Left lung (tissue), 10 donors: ENCODE results near the gene IP6K3. TPM values are rescaled to one million over a fixed set of nuclear protein-coding genes. Genes with fewer than 3 reads are reported as not detected.

Experiments used
- ATAC-seq: fragments of 200-7000 bp; cut with Tn5 transposase; one replicate; pipeline ENCODE4 v1.9.1; 2020; ENCODE audit warnings: moderate library complexity
- DNase-seq, 4 donors: peaks; one replicate each; pipeline ENCODE4 v3.0.0-alpha.2; 2013 to 2020
- H3K27ac ChIP-seq, 2 donors: fragments of 200-600 bp; sonication (generic) in 1 of 2; one replicate each; pipeline versions ENCODE4 v1.5.0 to v1.8.0; 2020 to 2021
- H3K27me3 ChIP-seq, 2 donors: fragments of 200-600 bp; sonication (generic) in 1 of 2; one replicate each; pipeline versions ENCODE4 v1.5.0 to v1.8.0; 2020 to 2021
- H3K36me3 ChIP-seq, 2 donors: fragments of 200-600 bp; sonication (generic) in 1 of 2; one replicate each; pipeline versions ENCODE4 v1.5.0 to v1.8.0; 2020 to 2021
- H3K4me1 ChIP-seq, 2 donors: fragments of 200-600 bp; one replicate each; pipeline ENCODE4 v1.8.0; 2021
- H3K4me3 ChIP-seq, 2 donors: fragments of 200-600 bp; sonication (generic) in 1 of 2; one replicate each; pipeline versions ENCODE4 v1.5.0 to v1.8.0; 2020 to 2021; ENCODE audit warnings: mild to moderate bottlenecking in 1 of 2
- H3K9me3 ChIP-seq, 2 donors: fragments of 200-600 bp; sonication (generic) in 1 of 2; one replicate each; pipeline versions ENCODE4 v1.5.0 to v1.8.0; 2020 to 2021
- intact Hi-C, 2 donors: fragments of 100-400 bp; cut with DNase I; formaldehyde crosslinking; loops; one replicate each; pipeline versions ENCODE4 v1.11.2 to v1.14.2; 2022
- polyA plus RNA-seq, 6 donors: library from polyadenylated mRNA; unstranded; fragments of 120-200 nt; gene quantifications; one replicate each; pipeline ENCODE4 v1.2.1, GENCODE V29; 2013; ENCODE audit not compliant: insufficient read length in 6 of 6
- total RNA-seq, 2 donors: library from RNA; stranded (reverse); fragmentation: NEBNext Ultra II Directional; extraction: Animal tissue kit (Norgen Biotek cat#: 25700); gene quantifications; one replicate each; pipeline ENCODE4 v1.2.1, GENCODE V29; 2021
- TF ChIP-seq, protein P1 (sequence below), 2 donors: fragments of 200-600 bp; sonication (generic) in 1 of 2; IDR thresholded peaks; one replicate each; pipeline versions ENCODE4 v1.5.0 to v1.8.0; 2021; ENCODE audit warnings: antibody characterized with exemption in 2 of 2
- donor health status: DM: no; HTN: yes; CAD: no.
- donor health status: DM: no; HTN: no; CAD: no.

IP6K3 gene
- total and polyA plus RNA-seq, 8 donors, result 0.87 to 5.4 (median 3.3) TPM

DNA sequence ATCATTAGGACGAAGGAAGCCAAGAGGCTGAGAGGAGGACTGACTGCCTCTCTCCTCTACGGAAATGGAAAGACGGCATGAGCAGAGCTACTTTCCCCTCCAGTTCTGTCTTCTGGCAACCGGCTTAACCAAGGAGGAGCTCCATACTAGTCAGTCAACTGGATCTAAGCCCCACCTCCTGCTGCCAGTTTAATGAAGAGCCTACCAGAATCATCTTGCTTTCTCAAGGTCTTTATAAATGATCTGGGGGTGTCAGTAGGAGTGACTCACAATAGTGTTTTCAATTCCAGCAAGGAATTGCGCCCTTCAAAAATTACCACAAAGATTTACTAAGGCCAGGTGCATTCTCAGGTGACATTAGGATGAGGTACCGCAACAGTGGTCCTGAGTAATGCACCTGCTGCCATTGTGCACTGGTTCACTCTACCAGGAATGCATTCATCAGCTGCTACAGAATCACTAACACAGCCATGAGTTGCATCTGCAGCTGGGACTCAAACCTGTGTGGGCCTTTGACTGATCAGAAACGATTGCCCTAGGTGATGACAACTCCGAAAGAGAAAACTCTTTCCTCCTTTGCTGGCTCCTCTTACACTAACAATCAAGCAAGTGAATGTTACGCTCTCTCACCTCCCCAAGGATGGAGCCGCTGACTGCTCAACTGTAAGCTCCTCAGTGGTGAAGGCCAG lies 38.0 kb downstream of the IP6K3 start:
- H3K27ac ChIP-seq, result no peak overlapping the region

DNA sequence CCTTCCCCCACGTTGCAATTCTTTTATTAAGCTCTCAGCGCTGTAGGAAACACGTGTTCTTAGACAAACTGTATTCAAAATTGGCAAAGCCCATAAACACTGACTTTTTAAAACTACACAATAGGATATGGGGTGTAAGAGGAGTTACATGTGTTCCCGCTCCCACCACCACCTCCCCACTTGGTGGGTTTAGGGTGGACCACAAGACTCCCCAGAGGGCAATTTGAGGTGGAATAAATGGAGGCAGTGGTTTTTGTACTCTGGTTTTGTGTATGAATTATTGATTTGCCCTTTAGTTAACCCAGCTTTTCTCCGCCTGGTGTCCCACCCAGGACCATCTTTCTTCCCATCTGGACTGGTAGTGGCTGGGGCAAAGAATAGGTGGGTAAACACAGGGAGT lies 38.9 kb downstream of the IP6K3 start:
- peaks cover 14 to 18% of the 10 kb centered on the region in 2 donors for H3K4me1 ChIP-seq
- DNase-seq (no peak), ATAC-seq (no peak)
- H3K36me3 ChIP-seq, result peaks cover 0 to 23% of the 10 kb centered on the region in 2 donors
- no peak overlapping the region for H3K4me3 ChIP-seq
- TF ChIP-seq, protein P1, sequence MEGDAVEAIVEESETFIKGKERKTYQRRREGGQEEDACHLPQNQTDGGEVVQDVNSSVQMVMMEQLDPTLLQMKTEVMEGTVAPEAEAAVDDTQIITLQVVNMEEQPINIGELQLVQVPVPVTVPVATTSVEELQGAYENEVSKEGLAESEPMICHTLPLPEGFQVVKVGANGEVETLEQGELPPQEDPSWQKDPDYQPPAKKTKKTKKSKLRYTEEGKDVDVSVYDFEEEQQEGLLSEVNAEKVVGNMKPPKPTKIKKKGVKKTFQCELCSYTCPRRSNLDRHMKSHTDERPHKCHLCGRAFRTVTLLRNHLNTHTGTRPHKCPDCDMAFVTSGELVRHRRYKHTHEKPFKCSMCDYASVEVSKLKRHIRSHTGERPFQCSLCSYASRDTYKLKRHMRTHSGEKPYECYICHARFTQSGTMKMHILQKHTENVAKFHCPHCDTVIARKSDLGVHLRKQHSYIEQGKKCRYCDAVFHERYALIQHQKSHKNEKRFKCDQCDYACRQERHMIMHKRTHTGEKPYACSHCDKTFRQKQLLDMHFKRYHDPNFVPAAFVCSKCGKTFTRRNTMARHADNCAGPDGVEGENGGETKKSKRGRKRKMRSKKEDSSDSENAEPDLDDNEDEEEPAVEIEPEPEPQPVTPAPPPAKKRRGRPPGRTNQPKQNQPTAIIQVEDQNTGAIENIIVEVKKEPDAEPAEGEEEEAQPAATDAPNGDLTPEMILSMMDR (IDR thresholded peaks at IDR 0.05), result no peak
- no peak overlapping the region for H3K27ac ChIP-seq
- no peaks in the 10 kb centered on the region for H3K27me3 ChIP-seq
- intact Hi-C loops, result no loop called here
- no peaks in the 10 kb centered on the region for H3K9me3 ChIP-seq

More for the DNA sequence above, 38.0 kb downstream of the IP6K3 start:
- DNase-seq (no peak), ATAC-seq (no peak)
- intact Hi-C loops, result no loop called here
- no peak overlapping the region for H3K4me3 ChIP-seq
- TF ChIP-seq, protein P1 (IDR thresholded peaks at IDR 0.05), result no peak
- H3K27me3 ChIP-seq, result no peaks in the 10 kb centered on the region
- peaks cover 14 to 18% of the 10 kb centered on the region in 2 donors for H3K4me1 ChIP-seq
- no peaks in the 10 kb centered on the region for H3K9me3 ChIP-seq
- H3K36me3 ChIP-seq, result peaks cover 0 to 23% of the 10 kb centered on the region in 2 donors

DNA sequence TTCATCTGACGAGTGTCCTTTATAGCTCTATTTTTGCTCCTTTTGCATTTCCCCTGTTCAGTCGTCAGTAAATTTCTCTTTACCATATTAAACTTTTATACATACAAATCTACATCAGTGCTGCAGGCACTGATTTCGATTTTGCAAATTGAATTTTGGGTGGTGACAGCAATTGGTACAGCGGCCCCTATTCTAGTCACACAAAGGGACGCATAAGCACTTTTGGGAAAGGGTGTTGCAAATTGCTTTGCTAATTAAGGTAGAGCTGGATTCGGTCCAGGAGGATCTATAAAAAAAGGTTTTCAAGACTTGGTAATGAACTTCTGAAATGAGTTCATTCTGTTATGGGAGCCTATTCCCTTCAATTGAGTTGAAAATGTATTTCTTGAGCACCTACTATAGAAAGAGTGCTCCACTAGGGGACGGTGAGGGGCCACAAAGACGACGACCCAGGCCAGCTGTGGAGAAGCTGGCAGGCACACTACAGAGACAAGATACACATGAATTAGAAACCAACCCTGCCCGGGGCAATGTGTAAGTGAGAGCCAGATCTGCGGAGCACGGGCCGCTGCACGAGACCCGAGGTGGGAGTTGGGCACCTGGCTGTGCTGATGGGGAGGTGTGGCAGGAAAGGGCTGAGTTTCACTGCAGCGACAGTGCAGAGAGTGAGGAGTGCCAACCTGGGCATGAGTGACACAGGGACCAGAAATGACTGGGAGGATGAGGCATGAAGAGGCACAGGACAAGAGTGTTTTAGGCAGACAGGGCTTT lies 40.6 kb downstream of the IP6K3 start:
- Histone ChIP-seq H3K27ac (no peak overlapping the region), H3K36me3 (peaks cover 0 to 23% of the 10 kb centered on the region in 2 donors), H3K27me3 (no peaks in the 10 kb centered on the region), H3K4me3 (no peak overlapping the region), H3K9me3 (no peaks in the 10 kb centered on the region), H3K4me1 (peaks cover 13 to 14% of the 10 kb centered on the region in 2 donors)
- TF ChIP-seq, protein P1 (IDR thresholded peaks at IDR 0.05), result no peak
- intact Hi-C loops, result no loop called here
- no peak for ATAC-seq
- DNase-seq, result no peak

DNA sequence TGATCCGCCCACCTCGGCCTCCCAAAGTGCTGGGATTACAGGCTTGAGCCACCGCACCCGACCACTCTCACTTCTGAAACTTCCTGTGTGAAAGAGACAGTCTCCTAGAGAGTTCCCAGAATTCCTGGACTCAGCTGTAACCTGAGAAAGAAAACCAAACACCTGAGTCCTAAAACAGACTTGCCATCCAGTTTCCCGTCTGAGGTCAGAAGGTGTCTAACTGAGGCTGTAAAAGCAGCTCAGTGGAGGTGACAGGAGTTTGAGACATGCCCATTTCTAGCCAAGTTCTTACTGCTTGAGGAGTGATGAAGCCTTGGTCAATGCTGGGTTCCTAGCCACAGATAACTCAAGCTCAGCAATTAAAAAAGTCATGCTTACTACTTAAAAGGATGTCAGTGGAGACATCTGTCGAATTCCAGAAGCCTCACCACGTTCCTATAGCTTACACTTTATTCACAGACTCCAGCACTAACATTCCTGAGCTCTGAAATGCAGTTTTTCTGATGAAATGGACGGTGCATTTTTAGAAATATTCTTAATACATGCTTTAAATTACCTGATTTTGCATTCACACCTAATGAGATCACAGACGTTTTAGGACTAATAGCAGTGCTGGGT lies 41.3 kb downstream of the IP6K3 start:
- TF ChIP-seq, protein P1 (IDR thresholded peaks at IDR 0.05), result no peak
- H3K4me3 ChIP-seq, result no peak overlapping the region
- DNase-seq (no peak), ATAC-seq (peak; percentile 58)
- H3K36me3 ChIP-seq, result peaks cover 0 to 23% of the 10 kb centered on the region in 2 donors
- H3K4me1 ChIP-seq, result peaks cover 7 to 9% of the 10 kb centered on the region in 2 donors
- no peaks in the 10 kb centered on the region for H3K9me3 ChIP-seq
- H3K27me3 ChIP-seq, result no peaks in the 10 kb centered on the region
- intact Hi-C loops, result no loop called here
- peak overlapping the region in 1 of 2 donors; percentile 19 for H3K27ac ChIP-seq
